GM12801 (cell line): ENCODE results near the gene EDC4.

ENCODE experiments used
- TF ChIP-seq, protein P1 (sequence below): IDR thresholded peaks from one replicate; pipeline ENCODE4 v1.5.1; 2011; ENCODE audit warnings: control low read depth; ENCODE audit not compliant: insufficient read length; ENCODE audit errors: extremely low read depth

Gene EDC4

GRCh38 chr16:67846063-67846319 lies 26.9 kb upstream of the EDC4 start:
- TF ChIP-seq, protein P1, sequence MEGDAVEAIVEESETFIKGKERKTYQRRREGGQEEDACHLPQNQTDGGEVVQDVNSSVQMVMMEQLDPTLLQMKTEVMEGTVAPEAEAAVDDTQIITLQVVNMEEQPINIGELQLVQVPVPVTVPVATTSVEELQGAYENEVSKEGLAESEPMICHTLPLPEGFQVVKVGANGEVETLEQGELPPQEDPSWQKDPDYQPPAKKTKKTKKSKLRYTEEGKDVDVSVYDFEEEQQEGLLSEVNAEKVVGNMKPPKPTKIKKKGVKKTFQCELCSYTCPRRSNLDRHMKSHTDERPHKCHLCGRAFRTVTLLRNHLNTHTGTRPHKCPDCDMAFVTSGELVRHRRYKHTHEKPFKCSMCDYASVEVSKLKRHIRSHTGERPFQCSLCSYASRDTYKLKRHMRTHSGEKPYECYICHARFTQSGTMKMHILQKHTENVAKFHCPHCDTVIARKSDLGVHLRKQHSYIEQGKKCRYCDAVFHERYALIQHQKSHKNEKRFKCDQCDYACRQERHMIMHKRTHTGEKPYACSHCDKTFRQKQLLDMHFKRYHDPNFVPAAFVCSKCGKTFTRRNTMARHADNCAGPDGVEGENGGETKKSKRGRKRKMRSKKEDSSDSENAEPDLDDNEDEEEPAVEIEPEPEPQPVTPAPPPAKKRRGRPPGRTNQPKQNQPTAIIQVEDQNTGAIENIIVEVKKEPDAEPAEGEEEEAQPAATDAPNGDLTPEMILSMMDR: no peak

- TF ChIP-seq, protein P1: no peak
Observed at GRCh38 chr16:67846320-67847063, 26.4 kb upstream of the EDC4 start, which contains the start of gene NUTF2. TSS of gene NUTF2 (plus strand) at chr16:67846933. CDS start at chr16:67865131, 18,198 bp downstream.

GRCh38 chr16:67847064-67847861 lies 25.6 kb upstream of the EDC4 start, which contains the start of gene CENPT:
TSS of gene CENPT (minus strand) at chr16:67847693. CDS start at chr16:67833859, 13,834 bp downstream.
- TF ChIP-seq, protein P1: no peak

GRCh38 chr16:67848118-67848517 lies 24.7 kb upstream of the EDC4 start:
- TF ChIP-seq, protein P1: no peak

DNA sequence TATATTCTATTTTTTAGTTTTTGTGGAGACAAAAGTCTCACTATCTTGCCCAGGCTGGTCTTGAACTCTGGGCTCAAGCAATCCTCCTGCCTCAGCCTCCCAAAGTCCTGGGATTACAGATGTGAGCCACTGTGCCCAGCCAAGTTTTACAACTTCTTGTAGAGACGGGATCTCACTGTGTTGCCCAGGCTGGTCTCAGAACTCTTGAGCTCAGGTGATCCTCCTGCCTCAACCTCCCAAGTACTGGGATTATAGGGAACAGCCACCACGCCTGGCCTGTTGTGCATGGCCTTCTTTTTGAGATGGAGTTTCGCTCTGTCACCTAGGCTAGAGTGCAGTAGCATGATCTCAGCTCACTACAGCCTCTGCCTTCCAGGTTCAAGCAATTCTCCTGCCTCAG lies 19.2 kb upstream of the EDC4 start:
- TF ChIP-seq, protein P1: no peak

DNA sequence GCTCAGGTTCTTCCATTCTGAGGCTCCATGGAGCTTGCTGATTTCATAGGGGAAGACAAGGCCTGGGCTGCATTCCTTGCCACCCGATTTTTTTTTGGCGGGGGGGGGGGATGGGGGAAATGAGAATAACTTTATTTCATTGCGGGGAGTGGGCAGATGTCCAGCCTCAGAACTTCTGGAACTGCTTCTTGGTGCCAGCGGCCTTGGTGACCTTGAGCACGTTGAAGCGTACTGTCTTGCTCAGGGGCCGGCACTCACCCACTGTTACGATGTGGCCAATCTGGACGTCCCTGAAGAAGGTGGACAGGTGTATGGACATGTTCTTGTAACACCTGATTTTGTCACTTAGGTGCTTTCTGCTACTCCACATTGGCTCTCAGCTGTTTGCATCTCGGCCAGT lies 17.1 kb upstream of the EDC4 start:
- TF ChIP-seq, protein P1: no peak

GRCh38 chr16:67856927-67857546 lies 15.8 kb upstream of the EDC4 start:
- TF ChIP-seq, protein P1: no peak
